HG03097 (cell line): ENCODE results near the gene TMEM50B.
A peak's percentile ranks its signal among the peaks of the same experiment; 100 is the strongest.
"Not testable (repeated sequence)": the region's sequence is repeated elsewhere in the genome, so short reads cannot be mapped to it uniquely, and the experiment has no call there.

Experiments
- ATAC-seq: cut with Tn5 transposase; IDR thresholded peaks from one replicate; pipeline ENCODE4 v1.9.1; 2021; ENCODE audit not compliant: unreplicated experiment, low FRiP score

The TMEM50B gene

GRCh38 chr21:33478935-33479678, 667 bp downstream of the TMEM50B start:
- ATAC-seq: peak; percentile 21

GRCh38 chr21:33478182-33478581, 1.6 kb downstream of the TMEM50B start:
- no peak for ATAC-seq

- ATAC-seq: no peak
Observed at GRCh38 chr21:33477066-33477465, 2.7 kb downstream of the TMEM50B start.

- ATAC-seq: no peak
Observed at GRCh38 chr21:33473344-33473743, 6.4 kb downstream of the TMEM50B start.

- ATAC-seq: no peak
Observed at GRCh38 chr21:33470701-33471100, 9.1 kb downstream of the TMEM50B start.

- not testable (repeated sequence) for ATAC-seq
Observed at GRCh38 chr21:33469183-33469582, 10.6 kb downstream of the TMEM50B start.

- ATAC-seq: no peak
Observed at GRCh38 chr21:33461538-33462250, 18.1 kb downstream of the TMEM50B start.

- ATAC-seq: no peak
Observed at GRCh38 chr21:33458861-33459260, 20.9 kb downstream of the TMEM50B start.

- no peak for ATAC-seq
Observed at GRCh38 chr21:33455686-33456446, 23.9 kb downstream of the TMEM50B start.

GRCh38 chr21:33452362-33452761, 27.4 kb downstream of the TMEM50B start:
- ATAC-seq: no peak

GRCh38 chr21:33451634-33452071, 28.1 kb downstream of the TMEM50B start:
- no peak for ATAC-seq

- ATAC-seq: no peak
Observed at GRCh38 chr21:33449616-33450015, 30.2 kb downstream of the TMEM50B start.

GRCh38 chr21:33446620-33447019, 33.2 kb downstream of the TMEM50B start:
- ATAC-seq: not testable (repeated sequence)

- ATAC-seq: no peak
Observed at GRCh38 chr21:33444499-33444898, 35.3 kb downstream of the TMEM50B start.

GRCh38 chr21:33443194-33443593, 36.6 kb downstream of the TMEM50B start:
- ATAC-seq: no peak

- ATAC-seq: peak; percentile 66
Observed at GRCh38 chr21:33441489-33442477, 38.0 kb downstream of the TMEM50B start.

- ATAC-seq: no peak
Observed at GRCh38 chr21:33437140-33437539, 42.6 kb downstream of the TMEM50B start.

- peak; percentile 84 for ATAC-seq
Observed at GRCh38 chr21:33434770-33435360, 44.9 kb downstream of the TMEM50B start.

GRCh38 chr21:33433425-33434114, 46.2 kb downstream of the TMEM50B start:
- no peak for ATAC-seq
